Lung (tissue), 12 donors: ENCODE results near the gene SPRYD3. TPM values are rescaled to one million over a fixed set of nuclear protein-coding genes. Genes with fewer than 3 reads are reported as not detected.

Source experiments
- ATAC-seq: fragments of 200-7000 bp; cut with Tn5 transposase; one replicate; pipeline ENCODE4 v1.9.1; 2020; ENCODE audit warnings: moderate number of reproducible peaks; ENCODE audit not compliant: insufficient read depth, low FRiP score
- DNase-seq, 3 donors: peaks; one replicate each; pipeline ENCODE4 v3.0.0-alpha.2; 2013 to 2017
- H3K27ac ChIP-seq, 2 donors: one replicate each; pipeline ENCODE4 v1.5.1; 2013; ENCODE audit warnings: mild to moderate bottlenecking in 2 of 2, moderate library complexity in 2 of 2, control low read depth in 1 of 2, inconsistent platforms in 1 of 2, low read depth in 1 of 2, low read length in 1 of 2
- H3K27me3 ChIP-seq, 3 donors: one replicate each; pipeline ENCODE4 v1.5.1; 2013; ENCODE audit warnings: low read length in 2 of 3; ENCODE audit not compliant: control insufficient read depth in 3 of 3, insufficient read depth in 3 of 3
- H3K36me3 ChIP-seq, 4 donors: one replicate each; pipeline ENCODE4 v1.5.1; 2013; ENCODE audit warnings: low read length in 4 of 4, mild to moderate bottlenecking in 1 of 4, moderate library complexity in 1 of 4; ENCODE audit not compliant: control insufficient read depth in 4 of 4, insufficient read depth in 4 of 4
- H3K4me1 ChIP-seq, 5 donors: one replicate each; pipeline ENCODE4 v1.5.1; 2013; ENCODE audit warnings: low read length in 5 of 5, mild to moderate bottlenecking in 2 of 5, moderate library complexity in 1 of 5; ENCODE audit not compliant: control insufficient read depth in 5 of 5, insufficient read depth in 5 of 5
- H3K4me3 ChIP-seq: one replicate; pipeline ENCODE4 v1.5.1; 2013; ENCODE audit warnings: mild to moderate bottlenecking, control low read depth, moderate library complexity
- H3K9ac ChIP-seq, 2 donors: one replicate each; pipeline ENCODE4 v1.5.1; 2013; ENCODE audit warnings: low read length in 2 of 2, control low read depth in 1 of 2; ENCODE audit not compliant: insufficient read depth in 1 of 2
- H3K9me3 ChIP-seq, 4 donors: one replicate each; pipeline ENCODE4 v1.5.1; 2013; ENCODE audit warnings: low read length in 3 of 4, mild to moderate bottlenecking in 1 of 4, moderate library complexity in 1 of 4; ENCODE audit not compliant: control insufficient read depth in 4 of 4, insufficient read depth in 3 of 4
- CTCF ChIP-seq: IDR thresholded peaks from 2 replicates; pipeline ENCODE4 v1.5.1; 2012; ENCODE audit warnings: mild to moderate bottlenecking; ENCODE audit errors: control extremely low read depth, extremely low read depth
- WGBS, 2 donors: extraction: QIAGEN DNeasy Blood & Tissue Kit; methylation state at CpG; one replicate each; pipeline ENCODE4 v1.1.7; 2013; 5-methylcytosine and 5-hydroxymethylcytosine counted together
- polyA plus RNA-seq, 2 donors: library from polyadenylated mRNA; stranded (reverse); fragments of 200-250 nt; gene quantifications; one replicate each; pipeline ENCODE4 v1.2.1, GENCODE V29; 2013
- total RNA-seq, 2 donors: library from RNA; depleted of rRNA in 1 of 2; stranded (reverse); fragments of >200 nt in 1 of 2; gene quantifications; one replicate each; pipeline ENCODE4 v1.2.1, GENCODE V29; 2014 to 2021
- donor health status: control.
- donor health status: control.
- donor health status: Bipolar disorder and iron deficiency.
- donor health status: healthy.
- donor health status: DM: yes; HTN: yes; CAD: no.

The SPRYD3 gene
- total and polyA plus RNA-seq, 4 donors, result 17.1 to 60.2 (median 34.9) TPM

- peaks cover 12 to 36% (median 22%) of the 10 kb centered on the region in 4 donors for H3K36me3 ChIP-seq
These were observed 4.7 kb downstream of the SPRYD3 start for GRCh38 chr12:53074283-53074998.

GRCh38 chr12:53073881-53074280 is 5.3 kb downstream of the SPRYD3 start:
- no peaks in the 10 kb centered on the region for H3K27me3 ChIP-seq
- WGBS, 2 donors, result 50 to 71% methylated on average over 6 of the region's 6 CpGs
- H3K27ac ChIP-seq, result peak overlapping the region in 1 of 2 donors; percentile 54
- H3K4me3 ChIP-seq, result no peak overlapping the region
- peaks cover 8 to 39% (median 28%) of the 10 kb centered on the region in 5 donors for H3K4me1 ChIP-seq
- peaks cover 12 to 36% (median 22%) of the 10 kb centered on the region in 4 donors for H3K36me3 ChIP-seq
- DNase-seq (peak in 1 of 3 donors; percentile 55), ATAC-seq (no peak)
- no peaks in the 10 kb centered on the region for H3K9me3 ChIP-seq
- H3K9ac ChIP-seq, result no peak overlapping the region
- TF ChIP-seq CTCF, result no peak

More at GRCh38 chr12:53074283-53074998, 4.7 kb downstream of the SPRYD3 start:
- H3K4me1 ChIP-seq, result peaks cover 8 to 39% (median 28%) of the 10 kb centered on the region in 5 donors
- H3K9ac ChIP-seq, result no peak overlapping the region
- H3K4me3 ChIP-seq, result no peak overlapping the region
- no peak for TF ChIP-seq CTCF
- 92% methylated on average over 11 of the region's 11 CpGs for WGBS, 2 donors
- DNase-seq, result no peak
- no peaks in the 10 kb centered on the region for H3K27me3 ChIP-seq
- peak overlapping the region in 1 of 2 donors; percentile 54 for H3K27ac ChIP-seq
- H3K9me3 ChIP-seq, result no peaks in the 10 kb centered on the region
- no peak for ATAC-seq

DNA sequence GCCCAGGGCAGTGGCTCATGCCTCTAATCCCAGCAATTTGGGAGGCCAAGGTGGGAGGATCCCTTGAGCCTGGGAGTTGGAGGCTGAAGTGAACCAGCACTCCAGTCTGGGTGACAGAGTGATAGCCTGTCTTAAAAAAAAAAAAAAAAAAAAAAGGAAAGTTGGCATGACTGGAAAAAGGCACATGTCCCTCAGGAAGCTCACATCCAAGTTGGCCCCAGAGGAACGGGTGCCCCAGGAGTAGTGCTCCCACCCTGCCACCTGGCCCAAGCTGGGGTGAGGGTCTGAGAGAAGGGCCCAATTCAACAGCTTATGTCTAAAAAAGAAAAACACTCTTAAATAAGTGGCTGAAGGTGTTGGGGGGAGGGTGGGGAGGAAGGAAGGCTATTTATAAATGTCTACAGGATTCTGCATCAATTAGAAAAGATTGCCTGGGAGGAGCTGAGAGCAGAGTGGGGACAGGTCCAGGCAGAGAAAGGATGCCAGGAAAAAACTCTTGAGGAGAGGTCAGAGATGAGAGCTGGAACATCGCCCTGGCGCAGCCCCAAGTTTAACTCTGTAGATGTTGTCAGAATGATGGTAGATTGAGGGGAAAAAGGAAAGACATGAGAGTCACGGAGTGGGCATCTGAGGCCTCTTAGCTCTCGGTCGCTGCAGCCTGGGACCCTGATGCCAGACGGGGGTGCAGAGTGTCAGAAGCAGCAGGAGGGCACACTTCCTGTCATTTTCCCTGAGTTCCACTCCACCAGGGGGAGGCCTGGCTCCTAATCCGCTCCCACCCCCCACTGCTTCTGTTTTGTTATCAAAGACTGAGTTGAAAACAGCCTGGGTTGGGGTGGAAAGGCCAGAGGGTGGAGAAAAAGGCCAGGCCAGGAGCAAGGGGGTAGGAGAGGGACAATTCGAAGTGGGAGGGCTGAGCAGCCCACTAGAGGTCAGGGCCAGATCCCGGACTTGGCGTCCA is 7.3 kb downstream of the SPRYD3 start:
- no peak for ATAC-seq
- H3K4me3 ChIP-seq, result no peak overlapping the region
- H3K27ac ChIP-seq, result peak overlapping the region; percentile 68 to 81
- no peak for TF ChIP-seq CTCF
- peak; percentile 73 to 90 (median 82) for DNase-seq
- WGBS, 2 donors, result 48 to 68% methylated on average over 11 of the region's 11 CpGs
- H3K27me3 ChIP-seq, result no peaks in the 10 kb centered on the region
- no peaks in the 10 kb centered on the region for H3K9me3 ChIP-seq
- H3K4me1 ChIP-seq, result peaks cover 8 to 25% (median 22%) of the 10 kb centered on the region in 5 donors
- peaks cover 12 to 48% (median 21%) of the 10 kb centered on the region in 4 donors for H3K36me3 ChIP-seq
- H3K9ac ChIP-seq, result peak overlapping the region in 1 of 2 donors; percentile 6
